ENCODE data around the gene DSCAML1.
"Not testable (repeated sequence)": the region's sequence is repeated elsewhere in the genome, so short reads cannot be mapped to it uniquely, and the experiment has no call there.

DSCAML1 gene

DNA sequence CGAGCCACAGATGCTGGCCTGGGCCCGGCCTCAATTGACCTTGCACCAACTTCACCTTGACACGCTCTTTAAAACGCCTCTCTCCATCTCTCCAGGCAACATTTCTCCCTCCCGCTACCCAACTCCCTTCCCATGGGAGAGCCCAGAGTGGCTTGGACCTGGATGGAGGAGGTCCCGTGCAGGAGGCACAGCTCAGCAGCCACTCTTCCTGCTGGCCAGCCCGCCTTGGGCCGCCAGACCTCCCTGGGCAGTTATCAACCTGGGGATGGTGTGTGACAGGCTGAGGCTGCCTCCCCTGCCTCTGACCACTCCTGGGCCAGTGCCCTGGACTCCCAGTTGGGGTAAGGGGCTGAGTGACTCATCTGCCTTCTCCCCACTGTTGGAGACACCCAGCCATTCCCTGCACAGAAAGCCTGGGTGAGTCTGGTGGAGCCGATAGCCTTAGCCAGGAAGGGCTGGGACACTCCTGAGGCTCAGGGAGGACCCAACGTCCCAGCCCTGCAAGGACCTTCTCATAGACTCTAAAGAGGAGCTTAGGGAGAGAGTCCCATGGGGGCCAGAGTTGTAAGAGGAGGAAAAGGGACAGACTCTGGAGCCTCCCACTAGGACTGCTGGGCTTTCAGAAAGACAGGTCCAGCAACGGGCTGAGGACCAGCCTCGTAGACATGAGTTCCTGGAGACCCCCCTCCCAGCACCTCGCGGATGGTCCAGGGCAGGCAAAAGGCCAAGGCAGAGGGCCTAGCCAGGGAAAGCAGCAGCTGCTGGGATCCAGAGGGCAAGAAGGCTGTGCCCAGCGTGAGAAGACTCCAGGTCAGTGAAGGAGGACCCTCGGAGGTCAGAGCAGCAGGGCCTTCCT, 337.7 kb downstream of the DSCAML1 start:
- DNase-seq (ENCODE audit: low spot score) = no peak
- no peak overlapping the region for H3K27ac Mint-ChIP-seq
- peaks cover 3% of the 10 kb centered on the region for H3K9me3 Mint-ChIP-seq
- H3K27me3 Mint-ChIP-seq (ENCODE audit: low read depth) = no peaks in the 10 kb centered on the region
- no peaks in the 10 kb centered on the region for H3K36me3 Mint-ChIP-seq (ENCODE audit: low read depth)
- no peak overlapping the region for H3K4me3 Mint-ChIP-seq
- no peaks in the 10 kb centered on the region for H3K4me1 Mint-ChIP-seq (ENCODE audit: low read depth)

GRCh38 chr11:117458275-117459122, 338.5 kb downstream of the DSCAML1 start:
- no peak overlapping the region for H3K4me3 Mint-ChIP-seq
- no peak overlapping the region for H3K27ac Mint-ChIP-seq
- H3K36me3 Mint-ChIP-seq (ENCODE audit: low read depth) = no peaks in the 10 kb centered on the region
- H3K4me1 Mint-ChIP-seq (ENCODE audit: low read depth) = no peaks in the 10 kb centered on the region
- DNase-seq (ENCODE audit: low spot score) = no peak
- no peaks in the 10 kb centered on the region for H3K27me3 Mint-ChIP-seq (ENCODE audit: low read depth)
- H3K9me3 Mint-ChIP-seq = peaks cover 8% of the 10 kb centered on the region

DNA sequence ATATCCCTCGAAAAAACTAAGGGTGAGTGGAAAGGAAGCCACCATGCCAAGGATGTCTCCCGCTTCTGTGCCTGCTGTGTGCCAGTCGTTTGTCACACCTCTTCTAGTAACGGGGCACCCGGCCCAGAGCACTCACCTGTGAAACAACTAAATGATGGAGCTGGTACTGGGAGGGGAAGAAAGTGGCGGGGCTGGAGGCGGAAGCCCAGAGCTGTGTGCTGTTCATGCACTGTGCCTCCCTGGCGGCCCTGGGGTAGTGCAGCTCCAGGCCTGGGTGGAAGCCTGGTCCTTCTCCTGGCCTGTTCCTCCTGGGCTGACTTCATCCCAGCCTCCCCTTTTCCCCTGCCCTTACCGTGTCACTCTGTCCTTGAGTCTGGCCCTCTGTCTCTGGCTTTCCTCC, 339.2 kb downstream of the DSCAML1 start:
- no peak overlapping the region for H3K27ac Mint-ChIP-seq
- no peaks in the 10 kb centered on the region for H3K27me3 Mint-ChIP-seq (ENCODE audit: low read depth)
- no peaks in the 10 kb centered on the region for H3K36me3 Mint-ChIP-seq (ENCODE audit: low read depth)
- no peak for DNase-seq (ENCODE audit: low spot score)
- no peak overlapping the region for H3K4me3 Mint-ChIP-seq
- H3K9me3 Mint-ChIP-seq = peaks cover 8% of the 10 kb centered on the region
- H3K4me1 Mint-ChIP-seq (ENCODE audit: low read depth) = no peaks in the 10 kb centered on the region

DNA sequence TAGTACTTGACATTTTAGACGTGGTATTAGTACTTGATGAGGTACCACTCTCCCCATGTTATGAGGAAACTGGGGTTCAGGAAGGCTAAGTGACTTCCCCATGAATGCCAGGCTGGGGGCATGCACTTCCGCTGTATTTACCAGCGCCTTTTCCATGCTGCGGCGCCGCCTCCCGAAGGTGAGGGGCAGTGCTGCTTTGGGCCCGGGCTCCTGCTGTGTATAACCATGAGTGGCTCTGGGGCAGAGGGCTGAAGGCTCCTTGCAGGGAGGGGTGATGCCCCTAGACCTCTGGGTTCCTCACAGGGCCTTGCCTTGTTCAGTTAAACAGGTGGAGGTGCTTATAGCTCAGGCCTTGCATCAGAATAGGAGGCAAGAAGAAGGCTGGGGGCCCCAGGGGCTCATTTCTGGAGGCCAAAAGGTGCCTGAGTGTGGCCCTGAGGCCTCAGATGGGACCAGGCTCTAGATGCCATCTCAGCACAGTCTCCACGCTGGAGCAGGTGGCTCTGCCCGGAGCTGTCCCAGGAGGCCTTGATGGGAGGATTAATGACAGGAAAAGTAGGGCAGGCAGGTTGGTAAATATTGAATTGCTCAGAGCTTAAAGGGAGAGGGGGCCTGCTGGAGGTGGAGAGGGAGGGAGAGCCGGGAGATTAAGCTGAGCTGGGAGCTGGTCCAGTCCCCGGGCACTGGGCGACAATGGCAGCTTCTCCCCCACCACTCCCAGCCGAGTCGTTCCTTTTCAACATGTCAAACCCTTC, 339.8 kb downstream of the DSCAML1 start:
- Mint-ChIP-seq H3K4me3 (no peak overlapping the region), H3K27ac (no peak overlapping the region), H3K4me1 (ENCODE audit: low read depth) (no peaks in the 10 kb centered on the region), H3K36me3 (ENCODE audit: low read depth) (no peaks in the 10 kb centered on the region), H3K9me3 (peaks cover 8% of the 10 kb centered on the region), H3K27me3 (ENCODE audit: low read depth) (no peaks in the 10 kb centered on the region)
- no peak for DNase-seq (ENCODE audit: low spot score)

DNA sequence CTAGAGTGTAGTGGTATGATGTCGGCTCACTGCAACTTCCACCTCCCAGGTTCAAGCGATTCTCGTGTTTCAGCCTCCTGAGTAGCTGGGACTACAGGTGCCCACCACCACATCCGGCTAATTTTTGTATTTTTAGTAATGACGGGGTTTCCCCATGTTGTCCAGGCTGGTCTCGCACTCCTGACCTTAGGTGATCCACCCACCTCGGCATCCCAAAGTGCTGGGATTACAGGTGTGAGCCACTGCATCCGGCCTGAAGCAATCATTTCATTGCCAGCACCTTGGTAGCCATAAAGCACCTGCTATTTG, 340.3 kb downstream of the DSCAML1 start:
- DNase-seq (ENCODE audit: low spot score); H3K36me3 Mint-ChIP-seq (ENCODE audit: low read depth); H3K4me3 Mint-ChIP-seq; H3K27me3 Mint-ChIP-seq (ENCODE audit: low read depth); H3K9me3 Mint-ChIP-seq; H3K4me1 Mint-ChIP-seq (ENCODE audit: low read depth); H3K27ac Mint-ChIP-seq: not testable (repeated sequence)

- Mint-ChIP-seq H3K4me1 (ENCODE audit: low read depth) (no peaks in the 10 kb centered on the region), H3K36me3 (ENCODE audit: low read depth) (no peaks in the 10 kb centered on the region), H3K27ac (no peak overlapping the region), H3K9me3 (peaks cover 8% of the 10 kb centered on the region), H3K4me3 (no peak overlapping the region), H3K27me3 (ENCODE audit: low read depth) (no peaks in the 10 kb centered on the region)
- peak; percentile 29 for DNase-seq (ENCODE audit: low spot score)
These were observed 340.8 kb downstream of the DSCAML1 start for GRCh38 chr11:117456027-117456720.

DNA sequence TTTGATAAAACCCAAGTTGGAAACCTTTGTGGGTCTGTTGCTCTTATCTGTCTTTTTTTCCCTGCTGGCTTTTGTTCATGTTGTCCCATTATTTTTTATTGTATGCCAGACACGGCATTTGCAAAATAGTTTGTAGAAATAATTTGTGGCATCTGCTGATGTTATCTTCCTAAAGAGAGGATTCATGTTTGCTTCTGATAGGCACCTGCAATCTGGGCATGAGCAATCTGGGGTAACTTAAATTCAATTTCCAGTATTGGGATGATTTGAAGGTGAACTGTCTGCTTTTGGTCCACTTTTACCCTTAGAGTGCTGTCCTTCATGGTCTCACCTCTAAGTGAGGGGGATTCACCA, 342.5 kb downstream of the DSCAML1 start:
- H3K9me3 Mint-ChIP-seq = peaks cover 8% of the 10 kb centered on the region
- H3K27ac Mint-ChIP-seq = no peak overlapping the region
- no peak for DNase-seq (ENCODE audit: low spot score)
- H3K4me3 Mint-ChIP-seq = no peak overlapping the region
- no peaks in the 10 kb centered on the region for H3K4me1 Mint-ChIP-seq (ENCODE audit: low read depth)
- H3K36me3 Mint-ChIP-seq (ENCODE audit: low read depth) = no peaks in the 10 kb centered on the region
- no peaks in the 10 kb centered on the region for H3K27me3 Mint-ChIP-seq (ENCODE audit: low read depth)

DNA sequence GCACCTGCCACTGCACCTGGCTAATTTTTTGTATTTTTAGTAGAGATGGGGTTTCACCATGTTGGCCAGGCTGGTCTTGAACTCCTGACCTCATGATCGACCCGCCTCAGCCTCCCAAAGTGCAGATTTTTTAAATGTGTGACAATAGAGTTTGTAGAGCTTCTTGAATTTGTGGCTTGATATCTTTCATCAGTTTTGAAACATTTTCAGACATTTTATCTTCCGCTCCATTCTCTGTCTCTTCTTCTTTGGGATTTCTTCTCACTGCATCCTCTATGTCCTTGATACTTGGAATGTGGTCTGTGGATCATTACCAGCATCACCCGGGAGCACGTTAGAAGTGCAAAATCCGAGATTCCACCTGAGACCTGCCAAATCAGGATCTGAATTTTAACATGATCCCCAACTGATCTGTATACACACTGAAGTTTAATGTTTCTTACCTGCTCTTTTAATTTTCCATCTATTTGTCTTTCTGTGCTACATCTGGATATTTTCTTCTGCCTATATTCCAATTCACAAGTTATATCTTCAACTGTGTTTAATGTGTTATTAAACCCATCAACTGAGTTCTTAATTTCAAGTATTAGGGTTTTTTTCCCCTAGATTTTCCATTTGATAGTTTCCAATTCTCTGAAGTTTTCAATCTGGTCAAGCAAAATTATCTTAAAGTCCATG, 343.0 kb downstream of the DSCAML1 start:
- no peak for DNase-seq (ENCODE audit: low spot score)
- Mint-ChIP-seq H3K9me3 (peaks cover 8% of the 10 kb centered on the region), H3K4me1 (ENCODE audit: low read depth) (no peaks in the 10 kb centered on the region), H3K4me3 (no peak overlapping the region), H3K27me3 (ENCODE audit: low read depth) (no peaks in the 10 kb centered on the region), H3K36me3 (ENCODE audit: low read depth) (no peaks in the 10 kb centered on the region), H3K27ac (no peak overlapping the region)

GRCh38 chr11:117449111-117449693, 347.8 kb downstream of the DSCAML1 start:
- Mint-ChIP-seq H3K27me3 (ENCODE audit: low read depth) (peaks cover 4% of the 10 kb centered on the region), H3K27ac (no peak overlapping the region), H3K36me3 (ENCODE audit: low read depth) (no peaks in the 10 kb centered on the region), H3K9me3 (peaks cover 4% of the 10 kb centered on the region), H3K4me1 (ENCODE audit: low read depth) (no peaks in the 10 kb centered on the region), H3K4me3 (no peak overlapping the region)
- DNase-seq (ENCODE audit: low spot score) = no peak

DNA sequence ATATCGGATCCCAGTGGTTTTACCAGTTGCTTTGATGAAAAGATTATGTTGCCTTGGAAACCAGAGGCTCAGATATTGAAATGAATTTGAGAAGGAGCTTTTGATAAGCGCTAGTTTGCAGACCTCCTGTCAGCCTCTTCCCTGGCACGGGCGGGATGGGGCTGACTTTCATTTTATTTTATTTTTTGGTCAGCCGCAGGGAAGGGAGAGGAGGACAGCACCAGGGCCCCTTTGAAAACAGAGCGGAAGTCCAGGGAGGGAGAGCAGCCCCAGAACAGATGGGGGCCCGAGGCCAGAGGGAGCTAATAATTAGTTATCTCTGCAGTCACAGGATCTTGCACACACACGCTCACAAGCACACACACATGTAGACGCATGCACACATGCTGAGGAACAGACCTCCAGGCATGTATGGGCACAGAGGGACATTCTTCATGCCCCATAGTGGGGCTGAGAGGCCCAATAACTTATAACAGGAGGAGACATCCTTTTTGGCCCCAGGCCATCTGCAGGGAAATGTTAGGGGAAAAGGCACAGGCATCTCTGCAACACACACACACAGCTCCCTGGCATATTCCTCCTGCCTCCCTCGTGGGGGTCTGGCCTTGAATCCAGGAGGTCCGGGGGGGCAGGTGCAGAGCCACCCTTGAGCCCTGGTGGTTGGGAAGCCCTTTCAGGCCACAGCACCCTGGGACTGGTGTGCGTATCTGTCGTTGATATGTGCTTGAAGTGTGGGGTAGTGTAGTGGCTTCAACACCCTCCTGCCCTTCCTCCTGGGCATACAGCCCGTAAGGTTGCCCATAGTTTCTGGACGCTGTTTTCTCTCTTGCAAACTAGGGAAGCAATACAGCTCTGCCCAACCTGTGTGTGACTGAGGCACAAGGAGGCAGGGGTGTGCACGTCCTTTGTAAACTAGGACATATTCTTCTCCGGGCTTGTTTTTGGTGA, 352.0 kb downstream of the DSCAML1 start:
- Mint-ChIP-seq H3K27ac (no peak overlapping the region), H3K9me3 (no peaks in the 10 kb centered on the region), H3K4me3 (no peak overlapping the region), H3K4me1 (ENCODE audit: low read depth) (no peaks in the 10 kb centered on the region), H3K27me3 (ENCODE audit: low read depth) (peaks cover 16% of the 10 kb centered on the region), H3K36me3 (ENCODE audit: low read depth) (no peaks in the 10 kb centered on the region)
- no peak for DNase-seq (ENCODE audit: low spot score)

DNA sequence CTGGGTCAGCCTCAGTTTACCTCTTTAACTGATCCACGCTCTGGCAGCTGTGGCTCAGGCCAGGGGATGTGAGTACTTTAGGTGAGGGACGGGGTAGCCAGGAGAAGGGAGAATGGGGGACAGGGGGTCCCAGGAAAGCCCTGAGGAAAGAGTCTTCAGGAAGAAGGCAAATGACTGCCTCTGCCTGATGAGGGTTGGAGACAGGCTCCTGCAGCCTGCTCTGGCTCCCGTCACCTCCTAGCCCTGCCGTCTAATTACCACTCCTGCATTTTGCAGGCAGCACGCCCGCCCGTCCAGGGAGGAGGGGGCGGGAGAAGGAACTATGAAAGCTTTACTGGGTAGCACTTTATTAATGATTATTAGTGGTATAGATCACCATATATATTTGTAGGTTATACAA, 352.8 kb downstream of the DSCAML1 start:
- no peak for DNase-seq (ENCODE audit: low spot score)
- Mint-ChIP-seq H3K36me3 (ENCODE audit: low read depth) (no peaks in the 10 kb centered on the region), H3K9me3 (no peaks in the 10 kb centered on the region), H3K4me1 (ENCODE audit: low read depth) (no peaks in the 10 kb centered on the region), H3K27me3 (ENCODE audit: low read depth) (peaks cover 16% of the 10 kb centered on the region), H3K4me3 (no peak overlapping the region), H3K27ac (no peak overlapping the region)
